LNCaP clone FGC (cell line): Measurements from ENCODE around the gene NARS2.
A peak's percentile ranks its signal among the peaks of the same experiment; 100 is the strongest.

Experiments
- DNase-seq: peaks from one replicate; pipeline ENCODE4 v3.0.0-alpha.2; 2011; ENCODE audit warnings: low read depth
- H3K4me3 ChIP-seq: 2 replicates; pipeline ENCODE4 v1.5.1; 2011; ENCODE audit warnings: mild to moderate bottlenecking, low read depth, low read length, control low read depth
- CTCF ChIP-seq: IDR thresholded peaks from 2 replicates; pipeline ENCODE4 v1.5.1; 2012; ENCODE audit warnings: mild to moderate bottlenecking; ENCODE audit not compliant: control insufficient read depth, insufficient read depth; ENCODE audit errors: extremely low read depth

Gene NARS2

GRCh38 chr11:78417888-78418583, 156.6 kb downstream of the NARS2 start:
- peak overlapping the region; percentile 53 for H3K4me3 ChIP-seq
- DNase-seq: no peak
- TF ChIP-seq CTCF: peak; percentile 26; the same call in 1 of the 2 replicates

GRCh38 chr11:78417175-78417887, 157.3 kb downstream of the NARS2 start, which contains the start of gene GAB2:
TSS of gene GAB2 (minus strand) at chr11:78417820. CDS start at chr11:78417720, 100 bp downstream.
- no peak for DNase-seq
- H3K4me3 ChIP-seq: peak within 1 kb of the TSS; percentile 61
- no peak for TF ChIP-seq CTCF

- DNase-seq: no peak
- peak; percentile 64 for TF ChIP-seq CTCF
- peak overlapping the region; percentile 61 for H3K4me3 ChIP-seq
These were observed 158.1 kb downstream of the NARS2 start for GRCh38 chr11:78416285-78417174.

GRCh38 chr11:78415338-78415737, 159.3 kb downstream of the NARS2 start:
- no peak overlapping the region for H3K4me3 ChIP-seq
- no peak for TF ChIP-seq CTCF
- DNase-seq: no peak

- no peak overlapping the region for H3K4me3 ChIP-seq
- DNase-seq: no peak
- peak; percentile 53 for TF ChIP-seq CTCF
These were observed 160.2 kb downstream of the NARS2 start for GRCh38 chr11:78414321-78415051.

GRCh38 chr11:78408619-78409018, 166.0 kb downstream of the NARS2 start:
- no peak overlapping the region for H3K4me3 ChIP-seq
- no peak for DNase-seq
- no peak for TF ChIP-seq CTCF
